ENCODE results near the gene ITK. TPM values are rescaled to one million over a fixed set of nuclear protein-coding genes. Genes with fewer than 3 reads are reported as not detected.
A peak's percentile ranks its signal among the peaks of the same experiment; 100 is the strongest.

The ITK gene
- total RNA-seq, 3 donors from 2014 or later (not counting 1 experiment from before 2014, with no cell fraction given), result 153 to 188 (median 186) TPM

DNA sequence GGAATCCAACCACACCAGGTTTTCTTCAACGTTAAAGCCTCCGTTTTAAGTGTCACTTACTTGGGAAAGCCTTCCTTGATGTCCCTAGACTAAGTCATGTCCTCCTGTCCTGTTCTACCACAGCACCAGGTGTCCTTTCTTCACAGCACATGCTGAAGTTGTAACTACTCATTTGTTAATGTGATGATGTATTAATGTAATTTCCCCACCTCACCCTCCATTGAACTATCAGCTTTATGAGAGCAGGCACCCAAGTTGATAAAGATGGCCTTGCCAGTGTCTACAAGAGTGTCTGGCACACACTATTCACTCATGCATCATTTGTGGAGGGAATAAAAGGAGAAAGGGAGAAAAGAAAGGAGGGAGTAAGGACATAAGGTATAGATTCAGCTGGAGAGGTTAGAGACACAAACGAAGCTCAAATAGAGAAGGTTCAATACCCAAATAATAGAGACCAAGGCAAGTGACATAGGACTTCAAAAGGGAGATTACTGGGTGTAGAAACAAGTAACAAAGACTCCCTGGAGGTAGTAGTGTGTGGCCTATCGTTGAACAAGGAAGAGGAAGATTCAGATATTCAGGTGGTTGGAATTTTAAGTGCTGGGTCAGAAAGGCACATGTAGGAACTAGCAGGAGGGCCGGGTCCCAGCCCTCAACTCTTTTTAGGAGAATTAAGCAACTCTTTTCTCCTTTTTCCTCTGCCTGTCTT lies 6.6 kb downstream of the ITK start:
- peaks cover 78 to 86% of the 10 kb centered on the region in 2 donors for H3K4me1 Mint-ChIP-seq
- Histone ChIP-seq H3K27ac (ENCODE audit: low read length) (peak overlapping the region; percentile 12), H3K4me3 (ENCODE audit: low read length) (no peak overlapping the region), H3K4me1 (ENCODE audit: control insufficient read depth, insufficient read depth, low read length) (peaks cover 47% of the 10 kb centered on the region), H3K27me3 (ENCODE audit: control insufficient read depth, insufficient read depth, low read length) (no peaks in the 10 kb centered on the region), H3K9me3 (ENCODE audit: control insufficient read depth, insufficient read depth, low read length) (no peaks in the 10 kb centered on the region), H3K36me3 (ENCODE audit: control insufficient read depth, insufficient read depth, low read length) (peaks cover 30% of the 10 kb centered on the region)
- H3K4me3 Mint-ChIP-seq, result peak overlapping the region; percentile 38
- ATAC-seq (peak in 2 of 3 donors; percentile 23 to 44), DNase-seq (peak in 1 of 2 donors; percentile 51)
- TF ChIP-seq CTCF (IDR thresholded peaks at IDR 0.05), result no peak
- no peaks in the 10 kb centered on the region for H3K27me3 Mint-ChIP-seq (ENCODE audit: low read depth in 2 of 2)
- intact Hi-C loops (cut with micrococcal nuclease), result no loop called here
- H3K36me3 Mint-ChIP-seq, result peaks cover 6% of the 10 kb centered on the region
- peak overlapping the region; percentile 74 to 75 for H3K27ac Mint-ChIP-seq
- H3K9me3 Mint-ChIP-seq, result no peaks in the 10 kb centered on the region
- WGBS (ENCODE audit: insufficient coverage), result 70% methylated on average over 5 of the region's 5 CpGs

DNA sequence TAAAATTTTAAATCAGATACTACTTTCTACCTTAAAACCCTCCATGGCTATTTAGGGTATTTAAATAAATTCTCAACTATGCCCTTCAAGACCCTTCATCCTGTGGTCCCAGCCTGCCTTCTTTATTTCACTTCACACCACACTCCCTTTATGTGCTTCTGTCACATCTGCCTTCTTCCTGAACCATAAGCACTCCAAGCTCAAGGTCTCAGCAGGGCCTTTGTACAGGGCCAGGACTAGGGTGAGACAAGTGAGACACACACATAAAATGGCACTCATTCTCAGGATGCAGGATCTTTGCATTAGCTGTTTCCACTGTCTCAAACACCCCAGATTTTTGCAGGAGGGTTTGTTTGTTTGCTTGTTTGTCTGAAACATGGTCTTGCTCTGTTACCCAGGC lies 7.6 kb downstream of the ITK start:
- peaks cover 30% of the 10 kb centered on the region for H3K36me3 ChIP-seq (ENCODE audit: control insufficient read depth, insufficient read depth, low read length)
- Mint-ChIP-seq H3K36me3 (peaks cover 7% of the 10 kb centered on the region), H3K27me3 (ENCODE audit: low read depth in 2 of 2) (no peaks in the 10 kb centered on the region), H3K4me3 (peak overlapping the region; percentile 67), H3K9me3 (no peaks in the 10 kb centered on the region), H3K27ac (peak overlapping the region; percentile 74 to 75), H3K4me1 (peaks cover 85 to 87% of the 10 kb centered on the region in 2 donors)
- no peak overlapping the region for H3K27ac ChIP-seq (ENCODE audit: low read length)
- ATAC-seq (no peak), DNase-seq (peak in 1 of 2 donors; percentile 39)
- H3K4me3 ChIP-seq (ENCODE audit: low read length), result no peak overlapping the region
- intact Hi-C loops (cut with micrococcal nuclease), result no loop called here
- H3K27me3 ChIP-seq (ENCODE audit: control insufficient read depth, insufficient read depth, low read length), result no peaks in the 10 kb centered on the region
- H3K4me1 ChIP-seq (ENCODE audit: control insufficient read depth, insufficient read depth, low read length), result peaks cover 51% of the 10 kb centered on the region
- H3K9me3 ChIP-seq (ENCODE audit: control insufficient read depth, insufficient read depth, low read length), result no peaks in the 10 kb centered on the region
- TF ChIP-seq CTCF (IDR thresholded peaks at IDR 0.05), result no peak

DNA sequence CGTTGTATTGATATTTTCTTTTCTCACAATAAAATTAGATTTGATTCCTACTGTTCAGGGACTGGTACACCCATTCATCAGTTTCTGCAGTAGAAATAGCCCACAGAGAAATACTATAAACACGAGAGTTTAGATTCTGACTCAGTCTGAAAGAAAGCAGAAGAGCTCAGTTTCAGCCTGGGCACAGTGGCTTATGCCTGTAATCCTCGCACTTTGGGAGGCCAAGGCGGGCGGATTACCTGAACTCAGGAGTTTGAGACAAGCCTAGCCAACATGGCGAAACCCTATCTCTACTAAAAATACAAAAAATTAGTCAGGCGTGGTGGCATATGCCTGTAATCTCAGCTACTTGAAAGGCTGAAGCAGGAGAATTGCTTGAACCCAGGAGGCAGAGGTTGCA lies 8.6 kb downstream of the ITK start:
- ATAC-seq (no peak), DNase-seq (no peak)

More for the DNA sequence above, 8.6 kb downstream of the ITK start:
- H3K27me3 Mint-ChIP-seq (ENCODE audit: low read depth in 2 of 2), result no peaks in the 10 kb centered on the region
- TF ChIP-seq CTCF (IDR thresholded peaks at IDR 0.05), result no peak
- H3K4me1 ChIP-seq (ENCODE audit: control insufficient read depth, insufficient read depth, low read length), result peaks cover 57% of the 10 kb centered on the region
- peak overlapping the region; percentile 74 to 75 for H3K27ac Mint-ChIP-seq
- H3K9me3 Mint-ChIP-seq, result no peaks in the 10 kb centered on the region
- no peak overlapping the region for H3K4me3 ChIP-seq (ENCODE audit: low read length)
- H3K4me1 Mint-ChIP-seq, result peaks cover 85 to 87% of the 10 kb centered on the region in 2 donors
- 68% methylated on average over 6 of the region's 7 CpGs for WGBS (ENCODE audit: insufficient coverage)
- intact Hi-C loops (cut with micrococcal nuclease), result no loop called here
- peaks cover 27% of the 10 kb centered on the region for H3K36me3 ChIP-seq (ENCODE audit: control insufficient read depth, insufficient read depth, low read length)
- H3K27ac ChIP-seq (ENCODE audit: low read length), result no peak overlapping the region
- no peaks in the 10 kb centered on the region for H3K9me3 ChIP-seq (ENCODE audit: control insufficient read depth, insufficient read depth, low read length)
- no peaks in the 10 kb centered on the region for H3K27me3 ChIP-seq (ENCODE audit: control insufficient read depth, insufficient read depth, low read length)
- peaks cover 7% of the 10 kb centered on the region for H3K36me3 Mint-ChIP-seq
- H3K4me3 Mint-ChIP-seq, result peak overlapping the region; percentile 67

Measured in natural killer cell (primary cell).